ENCODE results near the gene BICRA. TPM values are rescaled to one million over a fixed set of nuclear protein-coding genes. Genes with fewer than 3 reads are reported as not detected.
"Not testable (repeated sequence)": the region's sequence is repeated elsewhere in the genome, so short reads cannot be mapped to it uniquely, and the experiment has no call there.

BICRA gene
- total RNA-seq, 2 experiments from 2014 or later, result 4.4 to 16.0 TPM

GRCh38 chr19:47595944-47596343, 13.0 kb upstream of the BICRA start:
- CTCF ChIA-PET (ENCODE audit: unreplicated experiment), result no interaction called here
- no peak for TF ChIP-seq EZH2phosphoT487 (IDR thresholded peaks at IDR 0.05; ENCODE audit: borderline replicate concordance, low read depth, low read length)
- no peak for TF ChIP-seq CTCF (conservative IDR thresholded peaks at IDR 0.05; ENCODE audit: low read length)
- intact Hi-C loops (cut with micrococcal nuclease; ENCODE audit: unreplicated experiment), result no loop called here
- no peak for DNase-seq (ENCODE audit: low spot score)
- no peak overlapping the region for H3K4me2 ChIP-seq (ENCODE audit: low read length)
- no peak overlapping the region for H2AFZ ChIP-seq (ENCODE audit: low read length)
- no peaks in the 10 kb centered on the region for H3K9me3 ChIP-seq (ENCODE audit: low read length)
- POLR2A ChIA-PET, result no interaction called here
- H3K4me1 ChIP-seq (ENCODE audit: insufficient read depth, low read length, poor library complexity, severe bottlenecking), result peaks cover 19% of the 10 kb centered on the region
- no peak overlapping the region for H3K27ac ChIP-seq (ENCODE audit: low read depth, low read length, poor library complexity, severe bottlenecking)
- H3K79me2 ChIP-seq (ENCODE audit: insufficient read depth, low read depth, low read length), result no peaks in the 10 kb centered on the region; the same call in 1 of the 2 replicates
- no peaks in the 10 kb centered on the region for H3K36me3 ChIP-seq (ENCODE audit: insufficient read depth, low read length)
- H4K20me1 ChIP-seq (ENCODE audit: insufficient read depth, low read length), result no peaks in the 10 kb centered on the region
- no peaks in the 10 kb centered on the region for H3K9me2 ChIP-seq (ENCODE audit: insufficient read depth, low read length)
- BruUV-seq (replicated peaks), result no TSS peak
- H3K4me3 ChIP-seq (ENCODE audit: low read depth, low read length, poor library complexity, severe bottlenecking), result no peak overlapping the region

DNA sequence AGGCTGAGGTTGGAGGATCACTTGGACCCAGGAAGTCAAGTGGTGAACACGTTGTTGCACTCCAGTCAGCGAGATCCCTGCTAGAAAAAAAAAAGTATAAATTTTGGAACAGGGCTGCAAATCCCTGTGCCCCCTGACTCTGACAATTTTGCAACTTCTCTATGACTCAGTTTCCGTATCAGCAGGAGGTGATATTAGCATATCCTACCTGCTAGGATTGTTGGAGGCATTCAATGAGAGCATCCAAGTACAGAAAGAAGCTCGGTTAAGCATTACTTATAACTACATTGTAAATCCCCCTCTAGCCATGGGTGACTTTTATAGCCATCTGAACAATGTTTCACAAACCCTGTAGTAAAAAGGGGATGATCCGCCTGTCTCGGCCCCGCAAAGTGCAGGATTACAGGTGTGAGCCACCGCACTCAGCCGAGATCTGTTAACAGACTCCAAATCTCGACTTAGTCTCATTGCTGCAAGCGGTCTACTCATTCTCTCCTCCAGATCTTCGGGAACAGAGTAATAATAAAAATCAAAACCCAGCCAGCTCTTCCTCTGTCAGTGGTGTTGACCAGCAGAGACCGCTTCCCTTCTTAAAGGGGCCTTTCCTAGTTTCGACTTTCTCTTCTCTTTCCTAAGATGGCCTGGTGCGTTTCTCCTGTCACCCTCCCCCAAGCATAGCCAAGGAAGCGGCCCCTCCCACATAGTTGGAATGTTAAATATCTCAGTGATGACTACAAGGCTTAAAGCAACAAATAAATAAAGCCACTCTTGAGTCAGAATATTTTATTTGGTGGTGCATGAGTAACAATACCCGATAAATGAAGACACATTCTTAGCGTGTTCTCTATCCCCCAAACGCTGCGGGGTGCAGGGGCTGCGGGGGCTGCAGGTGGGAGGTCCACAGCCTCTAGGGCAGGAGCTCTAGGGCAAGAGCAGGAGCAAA, 10.3 kb upstream of the BICRA start:
- H4K20me1 ChIP-seq (ENCODE audit: insufficient read depth, low read length), result no peaks in the 10 kb centered on the region
- BruUV-seq (replicated peaks), result no TSS peak
- TF ChIP-seq EZH2phosphoT487 (IDR thresholded peaks at IDR 0.05; ENCODE audit: borderline replicate concordance, low read depth, low read length), result no peak
- TF ChIP-seq CTCF (conservative IDR thresholded peaks at IDR 0.05; ENCODE audit: low read length), result no peak
- H3K4me1 ChIP-seq (ENCODE audit: insufficient read depth, low read length, poor library complexity, severe bottlenecking), result peaks cover 28% of the 10 kb centered on the region
- H3K9me2 ChIP-seq (ENCODE audit: insufficient read depth, low read length), result no peaks in the 10 kb centered on the region
- CTCF ChIA-PET (ENCODE audit: unreplicated experiment), result no interaction called here
- POLR2A ChIA-PET, result interaction anchor here (0.6 to 1.5 kb wide), 2 partner anchors 10 to 1213 kb away, joined by 4 to 8 read pairs; partner anchors contain the start of gene BICRA
- H3K4me3 ChIP-seq (ENCODE audit: low read depth, low read length, poor library complexity, severe bottlenecking), result peak overlapping the region; percentile 72
- intact Hi-C loops (cut with micrococcal nuclease; ENCODE audit: unreplicated experiment), result no loop called here
- no peak for DNase-seq (ENCODE audit: low spot score)
- H3K36me3 ChIP-seq (ENCODE audit: insufficient read depth, low read length), result no peaks in the 10 kb centered on the region
- peak overlapping the region; percentile 73 for H3K4me2 ChIP-seq (ENCODE audit: low read length)
- no peaks in the 10 kb centered on the region; the same call in 1 of the 2 replicates for H3K79me2 ChIP-seq (ENCODE audit: insufficient read depth, low read depth, low read length)
- H3K9me3 ChIP-seq (ENCODE audit: low read length), result no peaks in the 10 kb centered on the region
- H2AFZ ChIP-seq (ENCODE audit: low read length), result peak overlapping the region; percentile 73
- H3K27ac ChIP-seq (ENCODE audit: low read depth, low read length, poor library complexity, severe bottlenecking), result peak overlapping the region; percentile 39

GRCh38 chr19:47599671-47600245, 9.2 kb upstream of the BICRA start:
- intact Hi-C loops (cut with micrococcal nuclease; ENCODE audit: unreplicated experiment), result loop anchor here (1.0 to 10.0 kb wide), 4 partner anchors 10 to 115 kb away; partner anchors contain the start of genes BICRA, KPTN and NAPA
- H3K79me2 ChIP-seq (ENCODE audit: insufficient read depth, low read depth, low read length); H3K9me2 ChIP-seq (ENCODE audit: insufficient read depth, low read length); H3K36me3 ChIP-seq (ENCODE audit: insufficient read depth, low read length); DNase-seq (ENCODE audit: low spot score); H4K20me1 ChIP-seq (ENCODE audit: insufficient read depth, low read length); CTCF ChIA-PET (ENCODE audit: unreplicated experiment); BruUV-seq (replicated peaks); H3K9me3 ChIP-seq (ENCODE audit: low read length): not testable (repeated sequence)
- Histone ChIP-seq H3K4me2 (ENCODE audit: low read length) (peak overlapping the region; percentile 73), H2AFZ (ENCODE audit: low read length) (0 out of 2 replicates have a peak overlapping the region, but pooled peaks have one; percentile 12), H3K27ac (ENCODE audit: low read depth, low read length, poor library complexity, severe bottlenecking) (peak overlapping the region; percentile 59), H3K4me3 (ENCODE audit: low read depth, low read length, poor library complexity, severe bottlenecking) (peak overlapping the region; percentile 72), H3K4me1 (ENCODE audit: insufficient read depth, low read length, poor library complexity, severe bottlenecking) (peaks cover 28% of the 10 kb centered on the region)
- POLR2A ChIA-PET, result interaction anchor here (0.6 to 1.4 kb wide), 10 partner anchors 11 to 1756 kb away, joined by 3 to 8 read pairs (median 4); no protein-coding TSS in a partner anchor
